Stomach (tissue), 9 donors: ENCODE measurements around the gene PCNX3. TPM values are rescaled to one million over a fixed set of nuclear protein-coding genes. Genes with fewer than 3 reads are reported as not detected.
A peak's percentile ranks its signal among the peaks of the same experiment; 100 is the strongest.

Source experiments
- DNase-seq, 2 donors: peaks; one replicate each; pipeline versions ENCODE4 v3.0.0 to v3.0.0-alpha.2; 2013 to 2019
- H3K27ac ChIP-seq, 5 donors: fragments of 200-600 bp in 4 of 5; sonication (generic) in 4 of 5; one replicate each; pipeline ENCODE4 v1.5.1; 2013 to 2019; ENCODE audit warnings: mild to moderate bottlenecking in 1 of 5, moderate library complexity in 1 of 5
- H3K27me3 ChIP-seq, 3 donors: fragments of 200-600 bp; sonication (generic); one replicate each; pipeline ENCODE4 v1.5.1; 2017 to 2019; ENCODE audit warnings: mixed run types in 1 of 3
- H3K36me3 ChIP-seq, 4 donors: fragments of 200-600 bp; sonication (generic); 1 replicate in 3 of 4; 2 replicates in 1 of 4; pipeline ENCODE4 v1.5.1; 2016 to 2019
- H3K4me1 ChIP-seq, 4 donors: fragments of 200-600 bp; sonication (generic); one replicate each; pipeline ENCODE4 v1.5.1; 2016 to 2019
- H3K4me3 ChIP-seq, 4 donors: fragments of 200-600 bp; sonication (generic) in 3 of 4; one replicate each; pipeline ENCODE4 v1.5.1; 2016 to 2019; ENCODE audit warnings: mild to moderate bottlenecking in 1 of 4
- H3K9me3 ChIP-seq, 4 donors: fragments of 200-600 bp; sonication (generic); one replicate each; pipeline ENCODE4 v1.5.1; 2016 to 2019
- EP300 ChIP-seq: sonication (generic); formaldehyde crosslinking; IDR thresholded peaks from one replicate; pipeline ENCODE4 v1.6.1; 2017; ENCODE audit warnings: antibody characterized with exemption
- POLR2A ChIP-seq, 4 donors: fragments of 450-650 bp; IDR thresholded peaks; one replicate each; pipeline ENCODE4 v1.6.1; 2016; ENCODE audit warnings: antibody characterized with exemption in 4 of 4, control low read depth in 2 of 4, mild to moderate bottlenecking in 1 of 4, moderate library complexity in 1 of 4
- POLR2AphosphoS5 ChIP-seq, 3 donors: sonication (generic); formaldehyde crosslinking; IDR thresholded peaks; one replicate each; pipeline ENCODE4 v1.6.1; 2016; ENCODE audit warnings: antibody characterized with exemption in 3 of 3
- WGBS, 5 donors: extraction: QIAGEN DNeasy Blood & Tissue Kit in 3 of 5; methylation state at CpG; one replicate each; pipeline versions ENCODE4 v1.1.5 to v1.1.7; 2013 to 2018; 5-methylcytosine and 5-hydroxymethylcytosine counted together
- intact Hi-C: fragments of 100-400 bp; cut with DNase I; formaldehyde crosslinking; loops from one replicate; pipeline ENCODE4 v1.15.1; 2023; ENCODE audit warnings: low total_unique reads
- polyA plus RNA-seq, 3 donors: library from polyadenylated mRNA; stranded (reverse); fragments of 200-250 nt; gene quantifications; one replicate each; pipeline ENCODE4 v1.2.3, GENCODE V29; 2013
- total RNA-seq, 5 donors: library from RNA; depleted of rRNA; stranded (reverse); fragments of >200 nt; gene quantifications; one replicate each; pipeline versions ENCODE4 v1.1.0 to v1.2.3, GENCODE V29; 2014 to 2016
- TF ChIP-seq, protein P1 (sequence below), 7 experiments: fragments of 450-650 bp in 4 of 7; fragments of 200-600 bp in 3 of 7; sonication (generic) in 3 of 7; IDR thresholded peaks; one replicate each; pipeline ENCODE4 v1.5.1; 2016 to 2019; ENCODE audit warnings: antibody characterized with exemption in 7 of 7, control low read depth in 2 of 7, mild to moderate bottlenecking in 1 of 7
- donor health status: healthy with polysubstance abuse.
- donor health status: Bipolar disorder and iron deficiency.
- donor health status: healthy.

Gene PCNX3
- total and polyA plus RNA-seq, 8 donors: 4.6 to 76.2 (median 22.0) TPM

DNA sequence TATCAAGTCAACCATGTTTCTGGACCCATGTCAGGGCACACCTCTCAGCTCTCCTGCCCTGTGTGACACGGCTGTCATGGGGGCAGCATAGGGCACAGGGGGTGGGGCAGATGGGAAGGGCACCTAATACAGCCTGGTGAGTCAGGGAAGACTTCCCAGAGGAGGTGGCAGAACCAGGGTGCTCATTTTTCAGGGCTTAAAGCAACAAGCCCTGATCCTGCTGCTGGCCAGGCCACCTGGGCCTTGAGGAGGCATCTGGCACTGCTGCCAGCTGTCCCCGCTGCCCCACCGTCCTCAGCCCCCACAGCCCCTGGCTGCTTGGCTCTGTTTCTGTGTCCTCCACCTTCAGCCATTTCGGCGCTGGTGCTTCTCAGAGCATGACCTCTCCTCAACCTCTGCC lies 5.9 kb upstream of the PCNX3 start:
- Histone ChIP-seq H3K9me3 (no peaks in the 10 kb centered on the region), H3K4me3 (peak overlapping the region in 2 of 4 donors; percentile 3 to 98), H3K27me3 (no peaks in the 10 kb centered on the region), H3K36me3 (peaks cover 21 to 75% (median 65%) of the 10 kb centered on the region in 4 donors), H3K27ac (peak overlapping the region in 3 of 5 donors; percentile 95 to 99 (median 98)), H3K4me1 (peaks cover 59 to 77% (median 68%) of the 10 kb centered on the region in 4 donors)
- DNase-seq: no peak
- WGBS, 5 donors: 65 to 80% (median 73%) methylated on average over 5 of the region's 5 CpGs
- intact Hi-C loops: no loop called here
- TF ChIP-seq EP300: no peak
- no peak for TF ChIP-seq POLR2AphosphoS5 (IDR thresholded peaks at IDR 0.05)
- TF ChIP-seq POLR2A (IDR thresholded peaks at IDR 0.05): no peak
- TF ChIP-seq, protein P1, sequence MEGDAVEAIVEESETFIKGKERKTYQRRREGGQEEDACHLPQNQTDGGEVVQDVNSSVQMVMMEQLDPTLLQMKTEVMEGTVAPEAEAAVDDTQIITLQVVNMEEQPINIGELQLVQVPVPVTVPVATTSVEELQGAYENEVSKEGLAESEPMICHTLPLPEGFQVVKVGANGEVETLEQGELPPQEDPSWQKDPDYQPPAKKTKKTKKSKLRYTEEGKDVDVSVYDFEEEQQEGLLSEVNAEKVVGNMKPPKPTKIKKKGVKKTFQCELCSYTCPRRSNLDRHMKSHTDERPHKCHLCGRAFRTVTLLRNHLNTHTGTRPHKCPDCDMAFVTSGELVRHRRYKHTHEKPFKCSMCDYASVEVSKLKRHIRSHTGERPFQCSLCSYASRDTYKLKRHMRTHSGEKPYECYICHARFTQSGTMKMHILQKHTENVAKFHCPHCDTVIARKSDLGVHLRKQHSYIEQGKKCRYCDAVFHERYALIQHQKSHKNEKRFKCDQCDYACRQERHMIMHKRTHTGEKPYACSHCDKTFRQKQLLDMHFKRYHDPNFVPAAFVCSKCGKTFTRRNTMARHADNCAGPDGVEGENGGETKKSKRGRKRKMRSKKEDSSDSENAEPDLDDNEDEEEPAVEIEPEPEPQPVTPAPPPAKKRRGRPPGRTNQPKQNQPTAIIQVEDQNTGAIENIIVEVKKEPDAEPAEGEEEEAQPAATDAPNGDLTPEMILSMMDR (IDR thresholded peaks at IDR 0.05): no peak

DNA sequence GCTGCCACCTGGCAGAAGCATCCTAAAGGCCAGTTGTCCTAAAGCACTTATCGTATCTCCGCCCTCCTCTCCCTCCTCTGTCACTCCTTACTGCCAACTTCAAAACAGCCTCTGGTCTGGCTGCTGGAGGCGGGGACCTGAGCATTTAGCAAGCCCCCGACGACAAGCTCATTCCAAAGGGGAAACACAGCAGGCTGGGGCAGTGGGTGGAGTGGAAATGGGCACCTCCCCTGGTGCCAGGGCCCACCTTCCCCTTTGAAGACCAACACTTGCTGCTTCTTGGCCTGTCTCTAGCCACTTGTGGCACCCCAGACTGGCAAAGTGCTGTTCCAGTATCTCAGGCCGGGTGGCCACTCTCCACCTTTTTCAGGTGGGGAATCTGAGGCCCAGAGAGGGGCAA lies 5.2 kb upstream of the PCNX3 start:
- intact Hi-C loops: no loop called here
- 45 to 65% (median 61%) methylated on average over 5 to 6 of the region's 6 CpGs for WGBS, 5 donors
- H3K4me1 ChIP-seq: peaks cover 59 to 77% (median 68%) of the 10 kb centered on the region in 4 donors
- H3K4me3 ChIP-seq: peak overlapping the region in 3 of 4 donors; percentile 76 to 98 (median 82)
- no peak for DNase-seq
- peak overlapping the region; percentile 5 to 99 (median 95) for H3K27ac ChIP-seq
- no peaks in the 10 kb centered on the region for H3K9me3 ChIP-seq
- no peaks in the 10 kb centered on the region for H3K27me3 ChIP-seq
- peaks cover 14 to 68% (median 58%) of the 10 kb centered on the region in 4 donors for H3K36me3 ChIP-seq
- TF ChIP-seq, protein P1 (IDR thresholded peaks at IDR 0.05): no peak
- no peak for TF ChIP-seq POLR2AphosphoS5 (IDR thresholded peaks at IDR 0.05)
- no peak for TF ChIP-seq POLR2A (IDR thresholded peaks at IDR 0.05)
- no peak for TF ChIP-seq EP300

DNA sequence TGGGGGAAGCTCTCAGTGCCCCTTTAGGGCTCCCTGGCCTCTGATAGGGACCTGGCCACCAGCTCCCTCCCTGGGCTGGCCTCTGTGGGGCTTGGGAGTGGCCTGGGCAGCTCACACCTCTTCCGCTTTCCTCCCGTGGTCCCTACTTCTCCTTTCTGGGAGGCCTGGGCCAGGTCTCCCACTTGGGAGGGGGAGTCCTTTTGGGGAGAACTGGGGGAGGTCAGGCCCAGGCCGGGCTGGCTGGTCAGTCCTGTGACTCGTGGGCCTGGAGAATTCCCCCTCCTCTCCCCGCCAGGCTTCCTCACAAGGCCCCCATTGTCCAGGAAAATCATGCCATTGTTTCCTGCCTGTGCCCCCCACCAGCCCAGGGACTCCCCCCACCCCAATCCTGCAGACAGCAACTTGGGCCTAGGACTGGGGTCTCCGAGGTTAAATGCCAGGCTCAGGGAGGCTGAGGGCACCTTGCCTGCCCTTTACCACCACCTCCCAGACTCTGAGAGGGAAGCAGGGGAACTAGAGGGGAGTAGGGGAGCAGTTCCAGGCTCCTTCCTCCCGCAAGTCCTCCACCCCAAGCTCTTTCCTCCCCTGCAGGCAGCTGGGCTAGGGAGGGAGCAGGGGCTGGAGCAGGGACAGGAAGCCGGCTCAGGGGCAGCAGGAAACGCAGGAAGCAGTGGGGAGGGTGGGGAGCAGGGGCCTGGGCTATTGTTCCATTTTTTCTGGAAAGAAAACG lies 4.4 kb upstream of the PCNX3 start:
- intact Hi-C loops: no loop called here
- Histone ChIP-seq H3K9me3 (no peaks in the 10 kb centered on the region), H3K4me1 (peaks cover 55 to 76% (median 70%) of the 10 kb centered on the region in 4 donors), H3K36me3 (peaks cover 6 to 60% (median 50%) of the 10 kb centered on the region in 4 donors), H3K4me3 (peak overlapping the region; percentile 65 to 98 (median 79)), H3K27me3 (no peaks in the 10 kb centered on the region), H3K27ac (peak overlapping the region; percentile 5 to 99 (median 95))
- 43 to 60% (median 50%) methylated on average over 7 to 10 of the region's 10 CpGs for WGBS, 5 donors
- peak in 1 of 2 donors; percentile 73 for DNase-seq
- TF ChIP-seq, protein P1 (IDR thresholded peaks at IDR 0.05): no peak
- no peak for TF ChIP-seq POLR2A (IDR thresholded peaks at IDR 0.05)
- TF ChIP-seq POLR2AphosphoS5 (IDR thresholded peaks at IDR 0.05): peak in 1 of 3 donors; percentile 5
- TF ChIP-seq EP300: no peak

DNA sequence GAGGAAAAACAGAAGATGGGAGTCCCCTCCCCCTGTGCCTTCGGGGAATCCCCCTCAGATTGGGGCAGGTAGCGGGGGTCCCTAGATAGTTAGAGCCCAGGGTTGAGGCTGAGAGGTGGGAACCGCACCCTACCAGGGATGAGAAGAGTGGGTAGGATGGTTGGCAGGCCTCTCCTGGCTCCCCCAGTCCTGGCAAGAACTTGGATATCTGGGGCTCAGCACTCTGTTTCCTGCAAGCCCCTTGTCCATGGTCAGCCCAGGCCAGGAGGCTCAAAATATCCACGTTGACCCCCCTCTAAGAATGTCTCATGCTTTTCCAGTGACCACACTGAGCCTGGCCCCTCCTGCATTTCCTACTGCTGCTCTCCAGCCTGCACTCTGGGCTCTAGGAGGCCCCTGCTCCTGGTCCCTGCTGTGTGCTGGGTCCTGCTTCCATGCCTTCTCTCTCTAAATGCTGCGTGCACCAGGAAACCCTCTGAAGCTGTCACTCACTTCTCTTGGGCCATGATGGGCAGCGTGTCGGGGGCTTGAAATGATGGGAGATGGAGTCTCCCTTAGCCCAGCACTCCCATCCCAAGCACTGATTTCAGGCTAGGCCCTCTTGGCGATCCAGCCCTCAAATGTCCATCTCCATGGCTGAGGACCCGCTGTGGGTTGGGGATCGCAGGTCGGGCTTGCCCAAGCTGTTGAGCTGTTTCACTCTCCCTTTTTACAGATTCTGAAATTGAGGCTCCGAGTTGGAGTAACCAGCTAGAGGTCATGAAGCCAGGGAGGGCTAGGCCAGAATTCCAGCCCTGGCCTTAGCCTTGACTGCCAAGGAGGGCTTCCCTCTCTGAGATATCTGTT lies 3.6 kb upstream of the PCNX3 start:
- Histone ChIP-seq H3K9me3 (no peaks in the 10 kb centered on the region), H3K27me3 (no peaks in the 10 kb centered on the region), H3K27ac (peak overlapping the region; percentile 33 to 99 (median 95)), H3K4me3 (peak overlapping the region; percentile 65 to 98 (median 79)), H3K4me1 (peaks cover 57 to 77% (median 71%) of the 10 kb centered on the region in 4 donors), H3K36me3 (peaks cover 5 to 56% (median 48%) of the 10 kb centered on the region in 4 donors)
- WGBS, 5 donors: 59 to 71% (median 68%) methylated on average over 11 to 12 of the region's 12 CpGs
- intact Hi-C loops: no loop called here
- no peak for TF ChIP-seq POLR2AphosphoS5 (IDR thresholded peaks at IDR 0.05)
- TF ChIP-seq, protein P1 (IDR thresholded peaks at IDR 0.05): no peak
- no peak for TF ChIP-seq EP300
- no peak for TF ChIP-seq POLR2A (IDR thresholded peaks at IDR 0.05)
- peak in 1 of 2 donors; percentile 47 for DNase-seq
